WTC11 (cell line): ENCODE results near the gene PDE4B.

Experiments
- JUN ChIP-seq: sonication (generic); formaldehyde crosslinking; IDR thresholded peaks from 2 replicates; pipeline ENCODE4 v1.8.0; 2023; ENCODE audit warnings: mild to moderate bottlenecking, missing genetic modification reagents
- NFYB ChIP-seq: sonication (generic); formaldehyde crosslinking; conservative IDR thresholded peaks from 2 replicates; pipeline ENCODE4 v1.8.0; 2022; ENCODE audit warnings: low read depth, missing genetic modification reagents
- NR3C1 ChIP-seq: sonication (generic); formaldehyde crosslinking; conservative IDR thresholded peaks from 2 replicates; pipeline ENCODE4 v1.8.1; 2023; ENCODE audit warnings: low read depth, mild to moderate bottlenecking, missing genetic modification reagents
- RELA ChIP-seq: sonication (generic); formaldehyde crosslinking; IDR thresholded peaks from 2 replicates; pipeline ENCODE4 v1.8.1; 2022; ENCODE audit warnings: missing genetic modification reagents, mild to moderate bottlenecking, borderline replicate concordance
- TF ChIP-seq, protein P1 (sequence below): fragments of 200-600 bp; IDR thresholded peaks from 2 replicates; pipeline ENCODE4 v1.8.0; 2022; ENCODE audit warnings: antibody characterized with exemption
- TF ChIP-seq, protein P2 (sequence below): sonication (generic); formaldehyde crosslinking; IDR thresholded peaks from 2 replicates; pipeline ENCODE4 v1.8.0; 2023; ENCODE audit warnings: missing genetic modification reagents, mild to moderate bottlenecking, borderline replicate concordance
- TF ChIP-seq, protein P3 (sequence below): sonication (generic); formaldehyde crosslinking; IDR thresholded peaks from 2 replicates; pipeline ENCODE4 v1.8.1; 2023; ENCODE audit warnings: mild to moderate bottlenecking, missing genetic modification reagents

- TF ChIP-seq NFYB = no peak
- TF ChIP-seq, protein P1, sequence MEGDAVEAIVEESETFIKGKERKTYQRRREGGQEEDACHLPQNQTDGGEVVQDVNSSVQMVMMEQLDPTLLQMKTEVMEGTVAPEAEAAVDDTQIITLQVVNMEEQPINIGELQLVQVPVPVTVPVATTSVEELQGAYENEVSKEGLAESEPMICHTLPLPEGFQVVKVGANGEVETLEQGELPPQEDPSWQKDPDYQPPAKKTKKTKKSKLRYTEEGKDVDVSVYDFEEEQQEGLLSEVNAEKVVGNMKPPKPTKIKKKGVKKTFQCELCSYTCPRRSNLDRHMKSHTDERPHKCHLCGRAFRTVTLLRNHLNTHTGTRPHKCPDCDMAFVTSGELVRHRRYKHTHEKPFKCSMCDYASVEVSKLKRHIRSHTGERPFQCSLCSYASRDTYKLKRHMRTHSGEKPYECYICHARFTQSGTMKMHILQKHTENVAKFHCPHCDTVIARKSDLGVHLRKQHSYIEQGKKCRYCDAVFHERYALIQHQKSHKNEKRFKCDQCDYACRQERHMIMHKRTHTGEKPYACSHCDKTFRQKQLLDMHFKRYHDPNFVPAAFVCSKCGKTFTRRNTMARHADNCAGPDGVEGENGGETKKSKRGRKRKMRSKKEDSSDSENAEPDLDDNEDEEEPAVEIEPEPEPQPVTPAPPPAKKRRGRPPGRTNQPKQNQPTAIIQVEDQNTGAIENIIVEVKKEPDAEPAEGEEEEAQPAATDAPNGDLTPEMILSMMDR = no peak
- TF ChIP-seq, protein P2, sequence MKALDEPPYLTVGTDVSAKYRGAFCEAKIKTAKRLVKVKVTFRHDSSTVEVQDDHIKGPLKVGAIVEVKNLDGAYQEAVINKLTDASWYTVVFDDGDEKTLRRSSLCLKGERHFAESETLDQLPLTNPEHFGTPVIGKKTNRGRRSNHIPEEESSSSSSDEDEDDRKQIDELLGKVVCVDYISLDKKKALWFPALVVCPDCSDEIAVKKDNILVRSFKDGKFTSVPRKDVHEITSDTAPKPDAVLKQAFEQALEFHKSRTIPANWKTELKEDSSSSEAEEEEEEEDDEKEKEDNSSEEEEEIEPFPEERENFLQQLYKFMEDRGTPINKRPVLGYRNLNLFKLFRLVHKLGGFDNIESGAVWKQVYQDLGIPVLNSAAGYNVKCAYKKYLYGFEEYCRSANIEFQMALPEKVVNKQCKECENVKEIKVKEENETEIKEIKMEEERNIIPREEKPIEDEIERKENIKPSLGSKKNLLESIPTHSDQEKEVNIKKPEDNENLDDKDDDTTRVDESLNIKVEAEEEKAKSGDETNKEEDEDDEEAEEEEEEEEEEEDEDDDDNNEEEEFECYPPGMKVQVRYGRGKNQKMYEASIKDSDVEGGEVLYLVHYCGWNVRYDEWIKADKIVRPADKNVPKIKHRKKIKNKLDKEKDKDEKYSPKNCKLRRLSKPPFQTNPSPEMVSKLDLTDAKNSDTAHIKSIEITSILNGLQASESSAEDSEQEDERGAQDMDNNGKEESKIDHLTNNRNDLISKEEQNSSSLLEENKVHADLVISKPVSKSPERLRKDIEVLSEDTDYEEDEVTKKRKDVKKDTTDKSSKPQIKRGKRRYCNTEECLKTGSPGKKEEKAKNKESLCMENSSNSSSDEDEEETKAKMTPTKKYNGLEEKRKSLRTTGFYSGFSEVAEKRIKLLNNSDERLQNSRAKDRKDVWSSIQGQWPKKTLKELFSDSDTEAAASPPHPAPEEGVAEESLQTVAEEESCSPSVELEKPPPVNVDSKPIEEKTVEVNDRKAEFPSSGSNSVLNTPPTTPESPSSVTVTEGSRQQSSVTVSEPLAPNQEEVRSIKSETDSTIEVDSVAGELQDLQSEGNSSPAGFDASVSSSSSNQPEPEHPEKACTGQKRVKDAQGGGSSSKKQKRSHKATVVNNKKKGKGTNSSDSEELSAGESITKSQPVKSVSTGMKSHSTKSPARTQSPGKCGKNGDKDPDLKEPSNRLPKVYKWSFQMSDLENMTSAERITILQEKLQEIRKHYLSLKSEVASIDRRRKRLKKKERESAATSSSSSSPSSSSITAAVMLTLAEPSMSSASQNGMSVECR (CRISPR knock-in tag) = no peak
- no peak for TF ChIP-seq JUN (CRISPR knock-in tag)
- no peak for TF ChIP-seq NR3C1
- TF ChIP-seq RELA = no peak
- TF ChIP-seq, protein P3, sequence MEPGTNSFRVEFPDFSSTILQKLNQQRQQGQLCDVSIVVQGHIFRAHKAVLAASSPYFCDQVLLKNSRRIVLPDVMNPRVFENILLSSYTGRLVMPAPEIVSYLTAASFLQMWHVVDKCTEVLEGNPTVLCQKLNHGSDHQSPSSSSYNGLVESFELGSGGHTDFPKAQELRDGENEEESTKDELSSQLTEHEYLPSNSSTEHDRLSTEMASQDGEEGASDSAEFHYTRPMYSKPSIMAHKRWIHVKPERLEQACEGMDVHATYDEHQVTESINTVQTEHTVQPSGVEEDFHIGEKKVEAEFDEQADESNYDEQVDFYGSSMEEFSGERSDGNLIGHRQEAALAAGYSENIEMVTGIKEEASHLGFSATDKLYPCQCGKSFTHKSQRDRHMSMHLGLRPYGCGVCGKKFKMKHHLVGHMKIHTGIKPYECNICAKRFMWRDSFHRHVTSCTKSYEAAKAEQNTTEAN (CRISPR knock-in tag) = no peak
Observed at GRCh38 chr1:66175581-66175980, 382.9 kb downstream of the PDE4B start.
